ENCODE data around the gene OGFOD2.

- TF ChIP-seq POLR2A (IDR thresholded peaks at IDR 0.05; ENCODE audit: low read length) (no peak), GATA1 (IDR thresholded peaks at IDR 0.05; ENCODE audit: low read depth, low read length) (no peak)
Measured at GRCh38 chr12:122998316-122998715, 23.3 kb downstream of the OGFOD2 start.

Measured in erythroblast (primary cell).